Glutamatergic neuron (in vitro differentiated cells): Measurements from ENCODE around the gene ZNF750. TPM values are rescaled to one million over a fixed set of nuclear protein-coding genes. Genes with fewer than 3 reads are reported as not detected.

ENCODE experiments used
- DNase-seq: peaks from one replicate; pipeline ENCODE4 v3.0.0; 2022
- H3K27ac Mint-ChIP-seq: one replicate; pipeline ENCODE4 v1.8.0; 2020; ENCODE audit warnings: mild to moderate bottlenecking, mixed read lengths, inconsistent platforms; ENCODE audit not compliant: unreplicated experiment
- H3K27me3 Mint-ChIP-seq: one replicate; pipeline ENCODE4 v1.8.0; 2020; ENCODE audit warnings: mild to moderate bottlenecking, moderate library complexity, mixed read lengths, inconsistent platforms; ENCODE audit not compliant: unreplicated experiment
- H3K36me3 Mint-ChIP-seq: one replicate; pipeline ENCODE4 v1.8.0; 2020; ENCODE audit warnings: mild to moderate bottlenecking, mixed read lengths, inconsistent platforms; ENCODE audit not compliant: unreplicated experiment
- H3K4me1 Mint-ChIP-seq: one replicate; pipeline ENCODE4 v1.8.0; 2020; ENCODE audit warnings: mild to moderate bottlenecking, low read depth, mixed read lengths, inconsistent platforms; ENCODE audit not compliant: unreplicated experiment
- H3K4me3 Mint-ChIP-seq: one replicate; pipeline ENCODE4 v1.8.0; 2020; ENCODE audit warnings: mild to moderate bottlenecking, mixed read lengths, inconsistent platforms; ENCODE audit not compliant: unreplicated experiment
- H3K9me3 Mint-ChIP-seq: one replicate; pipeline ENCODE4 v1.8.0; 2020; ENCODE audit warnings: mild to moderate bottlenecking, moderate library complexity, mixed read lengths, inconsistent platforms; ENCODE audit not compliant: unreplicated experiment
- total RNA-seq: library from RNA; stranded (reverse); fragmentation: NEBNext Ultra II Directional; extraction: Animal tissue kit (Norgen Biotek cat#: 25700); gene quantifications from one replicate; pipeline ENCODE4 v1.2.1, GENCODE V29; 2021; ENCODE audit not compliant: unreplicated experiment
- TF ChIP-seq, protein P1 (sequence below): fragments of 200-600 bp; sonication (generic); IDR thresholded peaks from one replicate; pipeline ENCODE4 v1.5.0; 2021; ENCODE audit not compliant: partially characterized antibody, unreplicated experiment

Gene ZNF750
- total RNA-seq, 1 donor from 2014 or later, result 1.4 TPM

- no peak for DNase-seq
- H3K27ac Mint-ChIP-seq, result no peak overlapping the region
Measured at GRCh38 chr17:82803606-82804005, 36.2 kb downstream of the ZNF750 start.

DNA sequence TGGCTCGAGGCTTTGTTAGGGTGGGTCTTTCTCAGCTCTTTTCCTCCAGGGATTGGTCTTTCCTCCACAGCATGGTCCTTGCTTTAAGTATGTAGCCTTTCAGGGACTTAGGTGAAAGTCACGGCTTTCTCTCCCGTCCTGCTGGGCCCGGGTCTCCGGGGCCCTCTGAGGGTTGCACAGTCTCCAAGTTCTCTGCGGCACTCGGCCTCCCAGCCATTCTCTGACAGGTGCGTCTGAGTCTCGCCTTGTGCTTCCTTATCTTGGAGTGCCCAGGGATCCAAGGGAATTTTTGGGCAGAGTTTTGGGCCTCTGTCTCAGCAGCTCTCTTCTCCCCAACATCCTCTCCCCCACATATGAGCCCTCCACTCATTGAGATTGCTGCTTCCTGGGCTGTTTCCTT is 36.6 kb downstream of the ZNF750 start:
- H3K36me3 Mint-ChIP-seq, result peaks cover 20% of the 10 kb centered on the region
- H3K4me3 Mint-ChIP-seq, result no peak overlapping the region
- H3K4me1 Mint-ChIP-seq, result peaks cover 6% of the 10 kb centered on the region
- DNase-seq, result no peak
- peaks cover 9% of the 10 kb centered on the region for H3K9me3 Mint-ChIP-seq
- no peak overlapping the region for H3K27ac Mint-ChIP-seq
- H3K27me3 Mint-ChIP-seq, result peaks cover 9% of the 10 kb centered on the region
- TF ChIP-seq, protein P1, sequence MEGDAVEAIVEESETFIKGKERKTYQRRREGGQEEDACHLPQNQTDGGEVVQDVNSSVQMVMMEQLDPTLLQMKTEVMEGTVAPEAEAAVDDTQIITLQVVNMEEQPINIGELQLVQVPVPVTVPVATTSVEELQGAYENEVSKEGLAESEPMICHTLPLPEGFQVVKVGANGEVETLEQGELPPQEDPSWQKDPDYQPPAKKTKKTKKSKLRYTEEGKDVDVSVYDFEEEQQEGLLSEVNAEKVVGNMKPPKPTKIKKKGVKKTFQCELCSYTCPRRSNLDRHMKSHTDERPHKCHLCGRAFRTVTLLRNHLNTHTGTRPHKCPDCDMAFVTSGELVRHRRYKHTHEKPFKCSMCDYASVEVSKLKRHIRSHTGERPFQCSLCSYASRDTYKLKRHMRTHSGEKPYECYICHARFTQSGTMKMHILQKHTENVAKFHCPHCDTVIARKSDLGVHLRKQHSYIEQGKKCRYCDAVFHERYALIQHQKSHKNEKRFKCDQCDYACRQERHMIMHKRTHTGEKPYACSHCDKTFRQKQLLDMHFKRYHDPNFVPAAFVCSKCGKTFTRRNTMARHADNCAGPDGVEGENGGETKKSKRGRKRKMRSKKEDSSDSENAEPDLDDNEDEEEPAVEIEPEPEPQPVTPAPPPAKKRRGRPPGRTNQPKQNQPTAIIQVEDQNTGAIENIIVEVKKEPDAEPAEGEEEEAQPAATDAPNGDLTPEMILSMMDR, result no peak

More at GRCh38 chr17:82803606-82804005, 36.2 kb downstream of the ZNF750 start:
- H3K36me3 Mint-ChIP-seq, result peaks cover 20% of the 10 kb centered on the region
- H3K4me3 Mint-ChIP-seq, result no peak overlapping the region
- H3K9me3 Mint-ChIP-seq, result peaks cover 9% of the 10 kb centered on the region
- peaks cover 9% of the 10 kb centered on the region for H3K27me3 Mint-ChIP-seq
- TF ChIP-seq, protein P1, result no peak
- peaks cover 6% of the 10 kb centered on the region for H3K4me1 Mint-ChIP-seq

- peaks cover 20% of the 10 kb centered on the region for H3K36me3 Mint-ChIP-seq
- H3K27me3 Mint-ChIP-seq, result peaks cover 6% of the 10 kb centered on the region
- peaks cover 6% of the 10 kb centered on the region for H3K4me1 Mint-ChIP-seq
- no peak for DNase-seq
- H3K9me3 Mint-ChIP-seq, result peaks cover 9% of the 10 kb centered on the region
- TF ChIP-seq, protein P1, result no peak
- no peak overlapping the region for H3K27ac Mint-ChIP-seq
- no peak overlapping the region for H3K4me3 Mint-ChIP-seq
Measured at GRCh38 chr17:82802075-82802780, 37.6 kb downstream of the ZNF750 start.

DNA sequence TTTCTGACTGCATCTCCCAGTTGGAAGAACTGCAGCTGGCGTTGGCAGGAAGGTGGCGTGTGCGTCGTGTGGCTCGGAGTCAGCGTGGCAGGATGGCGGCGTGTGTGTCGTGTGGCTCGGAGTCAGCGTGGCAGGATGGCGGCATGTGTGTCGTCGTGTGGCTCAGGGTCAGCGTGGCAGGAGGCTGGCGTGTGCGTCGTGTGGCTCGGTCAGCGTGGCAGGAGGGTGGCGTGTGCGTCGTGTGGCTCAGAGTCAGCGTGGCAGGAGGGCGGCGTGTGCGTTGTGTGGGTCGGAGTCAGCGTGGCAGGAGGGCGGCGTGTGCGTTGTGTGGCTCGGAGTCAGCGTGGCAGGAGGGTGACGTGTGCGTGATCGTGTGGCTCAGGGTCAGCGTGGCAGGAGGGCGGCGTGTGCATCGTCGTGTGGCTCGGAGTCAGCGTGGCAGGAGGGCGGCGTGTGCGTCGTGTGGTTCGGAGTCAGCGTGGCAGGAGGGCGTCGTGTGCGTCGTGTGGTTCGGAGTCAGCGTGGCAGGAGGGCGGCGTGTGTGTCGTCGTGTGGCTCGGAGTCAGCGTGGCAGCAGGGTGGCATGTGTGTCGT is 38.3 kb downstream of the ZNF750 start:
- peaks cover 11% of the 10 kb centered on the region for H3K9me3 Mint-ChIP-seq
- peaks cover 6% of the 10 kb centered on the region for H3K27me3 Mint-ChIP-seq
- H3K36me3 Mint-ChIP-seq, result peaks cover 20% of the 10 kb centered on the region
- peaks cover 6% of the 10 kb centered on the region for H3K4me1 Mint-ChIP-seq
- no peak for DNase-seq
- peak overlapping the region; percentile 26 for H3K27ac Mint-ChIP-seq
- no peak overlapping the region for H3K4me3 Mint-ChIP-seq
- TF ChIP-seq, protein P1, result no peak

- peaks cover 20% of the 10 kb centered on the region for H3K36me3 Mint-ChIP-seq
- H3K9me3 Mint-ChIP-seq, result peaks cover 11% of the 10 kb centered on the region
- H3K4me3 Mint-ChIP-seq, result no peak overlapping the region
- peaks cover 8% of the 10 kb centered on the region for H3K27me3 Mint-ChIP-seq
- H3K4me1 Mint-ChIP-seq, result peaks cover 3% of the 10 kb centered on the region
- H3K27ac Mint-ChIP-seq, result no peak overlapping the region
- DNase-seq, result no peak
- TF ChIP-seq, protein P1, result no peak
Measured at GRCh38 chr17:82800885-82801284, 38.9 kb downstream of the ZNF750 start.
